Mesodermal cell (in vitro differentiated cells): ENCODE measurements around the gene RGP1.

ENCODE experiments used
- H3K27ac ChIP-seq: 2 replicates; pipeline ENCODE4 v1.7.0; 2013; ENCODE audit warnings: mild to moderate bottlenecking, low read depth, low read length, moderate library complexity; ENCODE audit not compliant: severe bottlenecking
- H3K36me3 ChIP-seq: 2 replicates; pipeline ENCODE4 v1.7.1; 2013; ENCODE audit warnings: mild to moderate bottlenecking, low read length, moderate library complexity; ENCODE audit not compliant: control insufficient read depth, insufficient read depth
- H3K4me1 ChIP-seq: one replicate; pipeline ENCODE4 v1.7.1; 2013; ENCODE audit warnings: mild to moderate bottlenecking, low read length; ENCODE audit not compliant: insufficient read depth, control insufficient read depth, poor library complexity, severe bottlenecking
- H3K4me3 ChIP-seq: 2 replicates; pipeline ENCODE4 v1.7.0; 2013; ENCODE audit warnings: low read length, control low read depth, mild to moderate bottlenecking; ENCODE audit not compliant: insufficient read depth, poor library complexity, severe bottlenecking; ENCODE audit errors: extremely low read depth
- H3K9me3 ChIP-seq: 2 replicates; pipeline ENCODE4 v1.7.1; 2013; ENCODE audit warnings: mild to moderate bottlenecking, low read length, moderate library complexity; ENCODE audit not compliant: control insufficient read depth
- WGBS, 2 experiments: methylation state at CpG; one replicate each; pipeline ENCODE4 v1.1.5; 2013; ENCODE audit warnings: missing lambda C conversion rate in 2 of 2; ENCODE audit not compliant: insufficient coverage in 2 of 2; 5-methylcytosine and 5-hydroxymethylcytosine counted together

The RGP1 gene

DNA sequence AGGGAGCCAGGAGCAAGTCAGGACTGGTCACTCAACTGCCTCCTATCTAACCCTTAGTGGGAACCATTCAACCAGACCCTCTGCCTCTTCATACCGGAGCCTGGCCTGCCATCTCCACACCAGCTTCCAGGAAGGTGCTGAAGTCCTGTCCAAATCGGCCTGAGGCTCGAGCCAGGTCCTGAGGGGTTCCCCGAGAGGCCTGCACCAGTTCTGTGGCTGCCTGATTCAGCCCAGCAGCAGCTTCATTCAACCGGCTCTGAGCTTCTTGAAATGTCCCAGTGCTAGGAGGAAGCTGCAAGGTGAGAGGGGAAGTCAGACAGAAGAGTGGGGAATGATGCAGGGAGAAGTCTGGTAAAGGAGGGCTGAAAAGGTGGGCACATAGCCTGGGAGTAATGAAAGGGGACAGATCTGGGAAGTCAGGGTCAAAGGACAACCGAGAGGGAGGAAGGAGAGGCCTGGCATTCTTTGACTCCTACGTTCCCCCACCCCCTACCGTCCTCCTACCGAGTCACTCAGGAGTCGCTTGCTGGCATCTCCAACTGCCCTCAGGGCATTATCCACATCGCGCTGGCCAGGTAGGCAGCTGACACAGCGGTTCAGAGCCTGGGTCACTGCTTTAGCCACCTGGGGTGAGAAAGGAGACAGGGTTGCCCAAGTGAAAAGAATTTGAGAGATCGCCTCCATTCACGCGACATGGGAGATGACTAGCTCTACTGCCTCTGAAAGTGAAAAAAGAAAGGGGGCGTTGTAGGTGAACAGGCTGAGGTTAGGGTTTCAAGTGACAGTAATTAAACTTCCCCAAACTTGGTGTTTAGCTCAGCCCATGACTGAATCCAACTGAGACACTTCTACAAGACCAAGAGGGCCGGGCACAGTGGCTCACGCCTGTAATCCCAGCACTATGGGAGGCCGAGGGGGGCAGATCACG, 37.3 kb upstream of the RGP1 start:
- peaks cover 100% of the 10 kb centered on the region for H3K36me3 ChIP-seq
- WGBS, 2 experiments, result 93 to 97% methylated on average over 10 to 18 of the region's 21 CpGs
- no peak overlapping the region for H3K27ac ChIP-seq

DNA sequence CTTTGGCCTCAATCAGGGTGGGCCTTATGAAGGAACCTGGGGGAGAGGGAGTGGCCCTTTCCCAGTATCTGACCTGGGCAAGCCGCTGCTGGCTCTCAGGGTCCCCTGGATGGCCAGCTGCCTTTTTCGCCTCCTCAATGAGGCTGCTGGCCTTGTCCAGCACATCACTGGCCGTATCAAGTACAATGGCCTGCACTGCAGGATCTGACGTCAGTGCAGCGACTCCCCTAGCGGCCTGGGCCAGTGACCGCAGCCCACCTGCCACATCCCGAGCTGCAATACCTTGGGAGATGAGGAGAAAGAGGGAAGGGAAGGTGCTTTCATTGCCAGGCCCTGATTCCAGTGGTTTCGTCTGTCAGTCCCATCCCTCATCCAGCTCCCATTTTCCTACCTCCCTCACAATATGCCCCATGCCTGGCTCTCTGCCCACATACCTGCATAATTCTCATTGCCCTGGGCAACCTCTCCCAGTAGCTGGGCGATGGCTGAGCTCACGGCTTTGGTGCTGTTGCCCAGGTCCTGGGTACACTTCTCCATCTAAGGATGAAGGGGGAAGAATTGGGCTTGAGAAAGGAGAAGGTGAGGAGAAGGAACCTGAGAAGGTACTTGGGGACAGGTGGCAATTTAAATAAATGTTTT, 36.2 kb upstream of the RGP1 start:
- 95 to 96% methylated on average over 8 to 10 of the region's 11 CpGs for WGBS, 2 experiments
- H3K4me3 ChIP-seq, result no peak overlapping the region
- H3K9me3 ChIP-seq, result no peaks in the 10 kb centered on the region
- H3K36me3 ChIP-seq, result peaks cover 100% of the 10 kb centered on the region
- no peak overlapping the region for H3K27ac ChIP-seq
- no peaks in the 10 kb centered on the region for H3K4me1 ChIP-seq

More for the DNA sequence above, 37.3 kb upstream of the RGP1 start:
- Histone ChIP-seq H3K4me1 (no peaks in the 10 kb centered on the region), H3K9me3 (no peaks in the 10 kb centered on the region), H3K4me3 (no peak overlapping the region)

DNA sequence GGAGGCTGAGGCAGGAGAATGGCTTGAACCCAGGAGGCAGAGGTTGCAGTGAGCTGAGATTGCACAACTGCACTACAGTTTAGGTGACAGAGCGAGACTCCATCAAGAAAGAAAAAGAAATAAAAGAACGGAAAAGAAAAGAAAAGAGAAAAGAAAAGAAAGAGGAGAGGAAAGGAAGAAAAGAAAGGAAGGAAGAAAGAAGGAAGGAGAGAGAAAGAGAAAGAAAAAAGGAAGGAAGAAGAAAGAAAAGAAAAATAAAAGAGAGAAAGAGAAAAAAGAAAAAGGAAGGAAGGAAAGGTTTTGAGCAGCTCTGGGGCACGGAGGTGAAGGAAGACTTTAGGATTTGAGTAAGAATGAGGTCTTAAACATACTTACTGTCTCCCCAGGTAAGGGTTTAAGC, 35.5 kb upstream of the RGP1 start:
- no peaks in the 10 kb centered on the region for H3K9me3 ChIP-seq
- H3K27ac ChIP-seq, result no peak overlapping the region
- 88 to 100% methylated on average over 2 to 3 of the region's 3 CpGs for WGBS, 2 experiments
- no peaks in the 10 kb centered on the region for H3K4me1 ChIP-seq
- no peak overlapping the region for H3K4me3 ChIP-seq
- peaks cover 100% of the 10 kb centered on the region for H3K36me3 ChIP-seq

GRCh38 chr9:35714123-35714522, 35.0 kb upstream of the RGP1 start:
- 100% methylated on average over 1 to 4 of the region's 6 CpGs for WGBS, 2 experiments
- Histone ChIP-seq H3K27ac (no peak overlapping the region), H3K36me3 (peaks cover 100% of the 10 kb centered on the region), H3K4me1 (no peaks in the 10 kb centered on the region), H3K4me3 (no peak overlapping the region), H3K9me3 (no peaks in the 10 kb centered on the region)

DNA sequence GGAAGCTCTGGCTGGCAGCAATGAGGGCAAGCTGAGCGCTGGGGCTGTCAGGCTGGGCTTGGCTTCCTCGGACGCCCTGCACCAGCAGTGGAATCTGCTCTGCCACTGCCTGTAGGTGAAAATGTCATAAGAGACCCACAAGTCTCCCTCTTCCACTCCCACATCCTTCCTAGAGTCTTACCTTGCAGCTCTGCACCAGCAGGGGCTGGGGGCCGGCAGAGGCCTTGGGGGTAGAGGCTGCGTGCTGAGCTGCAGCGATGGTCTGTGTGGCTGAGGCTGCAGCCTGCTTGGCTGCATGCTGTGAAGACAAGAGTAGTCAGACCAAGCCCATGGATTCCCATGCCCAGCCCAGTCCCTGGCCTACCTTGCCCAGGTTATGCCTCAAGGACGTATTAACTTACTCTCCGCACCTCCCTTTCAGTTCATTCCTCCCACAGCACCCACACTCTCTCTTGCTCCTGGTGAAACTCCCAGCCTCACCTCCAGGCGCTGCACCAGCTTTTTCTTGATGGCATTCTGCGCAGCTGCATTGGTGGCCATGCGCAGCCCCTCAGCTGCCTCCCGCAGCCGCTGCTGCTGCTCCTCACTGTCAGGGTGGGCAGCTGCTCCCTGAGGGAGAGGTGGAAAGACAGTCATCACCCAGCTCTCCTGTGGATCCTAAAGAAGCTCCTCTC, 34.4 kb upstream of the RGP1 start:
- Histone ChIP-seq H3K4me1 (no peaks in the 10 kb centered on the region), H3K9me3 (no peaks in the 10 kb centered on the region), H3K27ac (no peak overlapping the region), H3K36me3 (peaks cover 100% of the 10 kb centered on the region), H3K4me3 (no peak overlapping the region)
- 93 to 94% methylated on average over 8 to 13 of the region's 13 CpGs for whole genome bisulfite sequencing, 2 experiments

- 98 to 100% methylated on average over 1 to 4 of the region's 4 CpGs for WGBS, 2 experiments
- peaks cover 100% of the 10 kb centered on the region for H3K36me3 ChIP-seq
- H3K27ac ChIP-seq, result no peak overlapping the region
- no peak overlapping the region for H3K4me3 ChIP-seq
- no peaks in the 10 kb centered on the region for H3K4me1 ChIP-seq
- no peaks in the 10 kb centered on the region for H3K9me3 ChIP-seq
These were observed 32.9 kb upstream of the RGP1 start for GRCh38 chr9:35716230-35716629.

- H3K27ac ChIP-seq, result no peak overlapping the region
- no peaks in the 10 kb centered on the region for H3K9me3 ChIP-seq
- WGBS, 2 experiments, result 96 to 97% methylated on average over 11 to 14 of the region's 14 CpGs
- H3K4me1 ChIP-seq, result no peaks in the 10 kb centered on the region
- no peak overlapping the region for H3K4me3 ChIP-seq
- peaks cover 100% of the 10 kb centered on the region for H3K36me3 ChIP-seq
These were observed 31.8 kb upstream of the RGP1 start for GRCh38 chr9:35717132-35717870.

GRCh38 chr9:35718721-35719511, 30.2 kb upstream of the RGP1 start:
- H3K4me1 ChIP-seq, result no peaks in the 10 kb centered on the region
- no peaks in the 10 kb centered on the region for H3K9me3 ChIP-seq
- H3K27ac ChIP-seq, result no peak overlapping the region
- H3K4me3 ChIP-seq, result no peak overlapping the region
- 96 to 98% methylated on average over 13 to 14 of the region's 15 CpGs for WGBS, 2 experiments
- H3K36me3 ChIP-seq, result peaks cover 100% of the 10 kb centered on the region

DNA sequence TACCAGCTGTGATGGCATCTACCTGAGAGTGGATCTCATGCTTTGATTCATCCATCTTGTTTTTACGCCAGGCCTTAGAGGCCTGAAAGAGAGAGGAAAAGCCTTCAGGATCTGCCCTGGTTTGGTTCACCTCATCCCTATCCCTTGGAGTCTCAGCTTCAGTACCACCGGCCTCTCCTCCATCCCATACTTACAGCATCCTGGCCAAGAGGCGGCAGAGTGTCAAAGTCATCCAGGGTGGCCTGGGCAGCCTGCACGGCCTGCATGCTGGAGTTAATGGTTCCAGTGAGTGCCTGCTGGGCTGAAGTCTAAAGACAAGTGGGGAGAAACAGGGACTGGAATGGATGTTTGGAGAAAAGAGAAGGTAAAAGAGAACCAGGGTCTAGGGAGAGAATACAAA, 29.5 kb upstream of the RGP1 start:
- Histone ChIP-seq H3K4me3 (no peak overlapping the region), H3K27ac (no peak overlapping the region), H3K9me3 (no peaks in the 10 kb centered on the region), H3K36me3 (peaks cover 100% of the 10 kb centered on the region), H3K4me1 (no peaks in the 10 kb centered on the region)
- 100% methylated on average over 1 to 2 of the region's 4 CpGs for whole genome bisulfite sequencing, 2 experiments

DNA sequence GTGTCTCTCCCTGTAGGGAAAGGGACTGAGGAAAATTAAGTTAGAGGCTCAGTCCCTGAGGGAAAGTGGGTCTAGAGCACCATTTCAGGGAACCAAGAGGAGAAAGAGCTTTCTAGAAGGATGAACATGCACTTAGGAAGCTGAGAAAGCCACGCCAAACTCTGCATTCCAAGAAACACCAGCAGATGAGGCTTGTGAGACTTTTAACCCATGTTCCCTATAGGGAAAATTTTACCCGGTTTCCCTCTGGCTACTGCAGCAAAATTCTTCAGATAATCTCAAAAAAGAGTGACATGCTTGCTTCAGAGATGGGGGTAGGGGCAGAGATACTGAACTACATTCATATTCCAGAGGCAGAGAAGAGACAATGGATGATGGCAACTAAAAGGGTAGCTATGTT, 25.7 kb upstream of the RGP1 start:
- H3K9me3 ChIP-seq, result no peaks in the 10 kb centered on the region
- peaks cover 18% of the 10 kb centered on the region for H3K4me1 ChIP-seq
- peaks cover 87% of the 10 kb centered on the region for H3K36me3 ChIP-seq
- H3K27ac ChIP-seq, result no peak overlapping the region
- WGBS, 2 experiments, result 95 to 100% methylated on average over 1 to 2 of the region's 2 CpGs
- H3K4me3 ChIP-seq, result no peak overlapping the region
